GM12878 (cell line): Measurements from ENCODE around the gene SLAMF1. TPM values are rescaled to one million over a fixed set of nuclear protein-coding genes. Genes with fewer than 3 reads are reported as not detected.
A peak's percentile ranks its signal among the peaks of the same experiment; 100 is the strongest.

Experiments used
- ATAC-seq: fragments of 200-7000 bp; cut with Tn5 transposase; 3 replicates; pipeline ENCODE4 v1.9.1; 2020; ENCODE audit warnings: mild to moderate bottlenecking, moderate library complexity
- BruUV-seq: library from RNA; stranded (reverse); fragments of 400-500 nt; replicated peaks from 2 replicates; lab custom pipeline; 2021; lab: Mats Ljungman, UMichigan
- CTCF ChIA-PET: fragments of 300-600 bp; sonication (Branson Sonifier 250); formaldehyde crosslinking; extraction: SDS; loops from one replicate; lab custom pipeline; 2021; ENCODE audit warnings: inconsistent platforms; lab: Yijun Ruan, JAX
- POLR2A ChIA-PET: fragments of 350-600 bp; formaldehyde crosslinking; extraction: SDS; loops from one replicate; lab custom pipeline; 2021; ENCODE audit warnings: inconsistent platforms; lab: Charles Lee
- RAD21 ChIA-PET: fragments of 300-600 bp; sonication (Branson Sonifier 250); formaldehyde crosslinking; loops from one replicate; lab custom pipeline; 2023; ENCODE audit warnings: antibody characterized with exemption; ENCODE audit not compliant: unreplicated experiment; lab: Charles Lee
- SMC1A ChIA-PET: fragments of 300-600 bp; sonication (Branson Sonifier 250); formaldehyde crosslinking; loops from one replicate; lab custom pipeline; 2023; ENCODE audit not compliant: unreplicated experiment, uncharacterized antibody; lab: Charles Lee
- DNase-seq: peaks from one replicate; pipeline ENCODE4 v3.0.0-alpha.2; 2011; ENCODE audit warnings: low read depth, low spot score
- FAIRE-seq: peaks from 3 replicates; lab custom pipeline; 2011; peaks lifted over from hg19 to GRCh38; lab: Jason Lieb, UNC
- H2AFZ ChIP-seq: 2 replicates; pipeline ENCODE4 v1.6.0; 2011; ENCODE audit warnings: low read depth, low read length, control low read depth; ENCODE audit not compliant: control insufficient read depth
- H3K27ac ChIP-seq: 2 replicates; pipeline ENCODE4 v1.5.1; 2011; ENCODE audit warnings: control low read depth; ENCODE audit not compliant: control insufficient read depth, insufficient read depth
- H3K27me3 ChIP-seq, 2 experiments: replicated peaks in 1 of 2; 2 replicates each; pipeline versions ENCODE4 v1.6.0 to v1.6.1; 2011; ENCODE audit warnings: low read length in 1 of 2; ENCODE audit not compliant: control insufficient read depth in 2 of 2, insufficient read depth in 2 of 2
- H3K36me3 ChIP-seq, 2 experiments: 2 replicates each; pipeline ENCODE4 v1.5.1; 2011; ENCODE audit warnings: low read length in 1 of 2; ENCODE audit not compliant: control insufficient read depth in 2 of 2, insufficient read depth in 2 of 2
- H3K4me1 ChIP-seq: 2 replicates; pipeline ENCODE4 v1.6.1; 2011; ENCODE audit warnings: mild to moderate bottlenecking, low read length, moderate library complexity, mixed read lengths; ENCODE audit not compliant: control insufficient read depth, insufficient read depth
- H3K4me2 ChIP-seq: 2 replicates; pipeline ENCODE4 v1.6.0; 2011; ENCODE audit warnings: control low read depth; ENCODE audit not compliant: control insufficient read depth, insufficient read depth
- H3K4me3 ChIP-seq: fragments of 200-600 bp; sonication (generic); 2 replicates; pipeline ENCODE4 v1.5.1; 2016
- H3K79me2 ChIP-seq: 2 replicates; pipeline ENCODE4 v1.6.0; 2011; ENCODE audit warnings: low read length; ENCODE audit not compliant: control insufficient read depth, insufficient read depth
- H3K9ac ChIP-seq: 2 replicates; pipeline ENCODE4 v1.8.0; 2011; ENCODE audit warnings: low read length, control low read depth, mixed read lengths; ENCODE audit not compliant: control insufficient read depth, insufficient read depth
- H3K9me3 ChIP-seq: replicated peaks from 3 replicates; pipeline ENCODE4 v1.5.1; 2011; ENCODE audit warnings: mild to moderate bottlenecking, low read length; ENCODE audit not compliant: control insufficient read depth, insufficient read depth
- H4K20me1 ChIP-seq: 2 replicates; pipeline ENCODE4 v1.6.0; 2011; ENCODE audit not compliant: control insufficient read depth, insufficient read depth
- BHLHE40 ChIP-seq, 2 experiments: fragments of 450-650 bp in 1 of 2; IDR thresholded peaks; 2 replicates each; pipeline ENCODE4 v1.6.1; 2011 to 2017; ENCODE audit warnings: low read depth in 2 of 2, borderline replicate concordance in 1 of 2, improper control_type of control experiment in 1 of 2, low read length in 1 of 2, mild to moderate bottlenecking in 1 of 2
- CBX5 ChIP-seq: sonication (generic); IDR thresholded peaks from 2 replicates; pipeline ENCODE4 v1.6.1; 2016; ENCODE audit warnings: low read depth, moderate library complexity, mild to moderate bottlenecking, inconsistent platforms
- CREB1 ChIP-seq: IDR thresholded peaks from 2 replicates; pipeline ENCODE4 v1.6.1; 2012; ENCODE audit warnings: low read depth, mild to moderate bottlenecking, inconsistent platforms
- PML ChIP-seq: IDR thresholded peaks from 2 replicates; pipeline ENCODE4 v1.6.1; 2012; ENCODE audit warnings: low read length, inconsistent platforms
- POLR2AphosphoS5 ChIP-seq: IDR thresholded peaks from 2 replicates; pipeline ENCODE4 v1.6.1; 2011; ENCODE audit warnings: mild to moderate bottlenecking, low read length, inconsistent platforms
- PRDM15 ChIP-seq: fragments of 450-650 bp; formaldehyde crosslinking; IDR thresholded peaks from 2 replicates; pipeline ENCODE4 v1.4.0; 2020; ENCODE audit warnings: mild to moderate bottlenecking, moderate library complexity
- RBBP5 ChIP-seq: fragments of 200-600 bp; sonication (generic); conservative IDR thresholded peaks from 2 replicates; pipeline ENCODE4 v1.6.1; 2016
- TCF12 ChIP-seq: IDR thresholded peaks from 2 replicates; pipeline ENCODE4 v1.6.1; 2011; ENCODE audit warnings: low read depth, mild to moderate bottlenecking, low read length
- USF1 ChIP-seq: IDR thresholded peaks from 2 replicates; pipeline ENCODE4 v1.6.1; 2011; ENCODE audit warnings: borderline replicate concordance, low read depth, mild to moderate bottlenecking, moderate library complexity, mixed read lengths, low read length; ENCODE audit not compliant: insufficient read depth; ENCODE audit errors: extremely low read length
- ZSCAN29 ChIP-seq: fragments of 450-650 bp; IDR thresholded peaks from 2 replicates; pipeline ENCODE4 v1.6.1; 2017; ENCODE audit warnings: mild to moderate bottlenecking, moderate library complexity
- WGBS: methylation state at CpG from one replicate; pipeline ENCODE4 v1.1.6; 2016; ENCODE audit warnings: low lambda C conversion rate; ENCODE audit not compliant: insufficient replicate concordance, insufficient coverage; ENCODE audit errors: missing lambda C conversion rate; 5-methylcytosine and 5-hydroxymethylcytosine counted together
- in situ Hi-C: fragments of 300-500 bp; cut with MboI; formaldehyde crosslinking; loops from 9 replicates; pipeline ENCODE4 v1.14.3; 2018; ENCODE audit warnings: mixed read lengths
- intact Hi-C: fragments of 100-400 bp; cut with micrococcal nuclease; formaldehyde crosslinking; loops from one replicate; pipeline ENCODE4 v1.14.2; 2022; ENCODE audit not compliant: unreplicated experiment
- polyA plus RNA-seq, 11 experiments: library from polyadenylated mRNA; depleted of rRNA in 4 of 11; unstranded in 6 of 11; stranded (reverse) in 5 of 11; fragments of >200 nt; fragmentation: Nextera tagmentation in 4 of 11; fragmentation: Illumina TruSeq in 1 of 11; extraction: Ambion mirVana in 4 of 11; extraction: Trizol in 1 of 11; gene quantifications; 1 replicate in 1 of 11; 2 replicates in 10 of 11; pipeline versions ENCODE4 v1.2.1 to v1.2.3, GENCODE V29; 2011 to 2016; ENCODE audit warnings: inconsistent platforms in 2 of 11, missing spikeins in 2 of 11, low read depth in 1 of 11
- total RNA-seq, 4 experiments: library from RNA; depleted of rRNA in 3 of 4; stranded (reverse); fragments of >200 nt in 3 of 4; fragmentation: Illumina TruSeq in 1 of 4; extraction: Trizol in 1 of 4; gene quantifications; 2 replicates each; pipeline versions ENCODE4 v1.2.1 to v1.2.3, GENCODE V29; 2013 to 2021
- TF ChIP-seq, protein P1 (sequence below): fragments of 450-650 bp; IDR thresholded peaks from 2 replicates; pipeline ENCODE4 v1.6.1; 2016; ENCODE audit warnings: mild to moderate bottlenecking
- TF ChIP-seq, protein P2 (sequence below): IDR thresholded peaks from 2 replicates; pipeline ENCODE4 v1.6.1; 2011; ENCODE audit warnings: borderline replicate concordance, low read depth, mild to moderate bottlenecking, moderate library complexity, low read length; ENCODE audit not compliant: insufficient read depth, poor library complexity, severe bottlenecking

SLAMF1 gene
- total and polyA plus RNA-seq, 10 of the 15 experiments (the other 5 are each of a cell fraction or from before 2014, with no cell fraction given), result 87.3 to 260 (median 131) TPM

DNA sequence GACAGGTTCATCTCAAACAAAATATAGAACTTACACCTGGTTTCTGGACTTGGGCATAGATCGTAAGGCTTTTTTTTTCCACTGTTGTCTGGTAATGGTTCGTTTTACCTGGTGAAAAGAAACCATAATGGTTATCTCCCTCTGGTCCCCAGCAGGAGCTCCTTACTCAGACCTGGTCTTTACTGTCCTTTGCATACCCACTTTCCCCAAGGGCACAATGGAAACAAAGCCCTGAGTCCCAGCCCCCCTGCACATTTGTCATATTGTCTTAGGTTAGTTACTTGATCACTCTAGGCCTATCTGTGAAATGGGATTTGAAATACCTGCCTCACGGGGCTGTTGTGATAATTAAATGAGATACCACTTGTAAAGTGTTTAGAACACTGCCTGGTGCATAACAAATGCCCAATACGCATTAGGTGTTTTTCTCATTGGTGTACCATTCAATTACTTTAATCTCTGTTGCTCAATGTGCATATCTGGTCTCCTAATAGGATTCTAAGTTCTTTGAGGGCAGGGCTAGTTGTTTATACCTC lies 27.0 kb downstream of the SLAMF1 start:
- WGBS, result 97% methylated on average over 4 of the region's 4 CpGs
- ATAC-seq (no peak), DNase-seq (no peak), FAIRE-seq (no peak)
- H3K4me3 ChIP-seq, result no peak overlapping the region
- SMC1A ChIA-PET, result interaction anchor here (0.6 to 17.6 kb wide), 20 partner anchors 9 to 244 kb away, joined by 3 to 259 read pairs (median 6); partner anchors contain the start of genes CD48 and SLAMF1
- no peaks in the 10 kb centered on the region for H3K27me3 ChIP-seq
- in situ Hi-C loops (no loop called here), intact Hi-C loops (loop anchor here (2.0 kb wide), 1 partner anchor 55 kb away; no protein-coding TSS in a partner anchor)
- no peaks in the 10 kb centered on the region for H4K20me1 ChIP-seq
- peaks cover 12 to 40% of the 10 kb centered on the region in 2 experiments for H3K36me3 ChIP-seq
- CTCF ChIA-PET, result interaction anchor here (0.7 to 7.0 kb wide), 28 partner anchors 11 to 518 kb away, joined by 3 to 92 read pairs (median 5); partner anchors contain the start of gene SLAMF1
- H2AFZ ChIP-seq, result no peak overlapping the region
- H3K9me3 ChIP-seq, result no peaks in the 10 kb centered on the region
- RAD21 ChIA-PET, result interaction anchor here (0.8 to 15.7 kb wide), 12 partner anchors 10 to 368 kb away, joined by 3 to 194 read pairs (median 5); partner anchors contain the start of gene SLAMF1
- H3K4me1 ChIP-seq, result peaks cover 32% of the 10 kb centered on the region
- H3K4me2 ChIP-seq, result no peak overlapping the region
- H3K9ac ChIP-seq, result no peak overlapping the region
- POLR2A ChIA-PET, result interaction anchor here (0.5 to 6.0 kb wide), 7 partner anchors 8 to 336 kb away, joined by 3 to 68 read pairs (median 7); partner anchors contain the start of gene SLAMF1
- peaks cover 34% of the 10 kb centered on the region for H3K79me2 ChIP-seq
- H3K27ac ChIP-seq, result no peak overlapping the region
- TF ChIP-seq ZSCAN29 (no peak), BHLHE40 (IDR thresholded peaks at IDR 0.05; ENCODE audit: borderline replicate concordance in 1 of 2, low read depth in 2 of 2, low read length in 1 of 2) (no peak), CBX5 (no peak), POLR2AphosphoS5 (peak; percentile 62), RBBP5 (no peak), CREB1 (0 out of 2 replicates have a peak, but pooled peaks have one; percentile 6), PRDM15 (CRISPR knock-in tag) (0 out of 2 replicates have a peak, but pooled peaks have one; percentile 12), USF1 (no peak), TCF12 (no peak), PML (peak; percentile 59)
- TF ChIP-seq, protein P1, sequence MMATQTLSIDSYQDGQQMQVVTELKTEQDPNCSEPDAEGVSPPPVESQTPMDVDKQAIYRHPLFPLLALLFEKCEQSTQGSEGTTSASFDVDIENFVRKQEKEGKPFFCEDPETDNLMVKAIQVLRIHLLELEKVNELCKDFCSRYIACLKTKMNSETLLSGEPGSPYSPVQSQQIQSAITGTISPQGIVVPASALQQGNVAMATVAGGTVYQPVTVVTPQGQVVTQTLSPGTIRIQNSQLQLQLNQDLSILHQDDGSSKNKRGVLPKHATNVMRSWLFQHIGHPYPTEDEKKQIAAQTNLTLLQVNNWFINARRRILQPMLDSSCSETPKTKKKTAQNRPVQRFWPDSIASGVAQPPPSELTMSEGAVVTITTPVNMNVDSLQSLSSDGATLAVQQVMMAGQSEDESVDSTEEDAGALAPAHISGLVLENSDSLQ, result no peak
- TF ChIP-seq, protein P2, sequence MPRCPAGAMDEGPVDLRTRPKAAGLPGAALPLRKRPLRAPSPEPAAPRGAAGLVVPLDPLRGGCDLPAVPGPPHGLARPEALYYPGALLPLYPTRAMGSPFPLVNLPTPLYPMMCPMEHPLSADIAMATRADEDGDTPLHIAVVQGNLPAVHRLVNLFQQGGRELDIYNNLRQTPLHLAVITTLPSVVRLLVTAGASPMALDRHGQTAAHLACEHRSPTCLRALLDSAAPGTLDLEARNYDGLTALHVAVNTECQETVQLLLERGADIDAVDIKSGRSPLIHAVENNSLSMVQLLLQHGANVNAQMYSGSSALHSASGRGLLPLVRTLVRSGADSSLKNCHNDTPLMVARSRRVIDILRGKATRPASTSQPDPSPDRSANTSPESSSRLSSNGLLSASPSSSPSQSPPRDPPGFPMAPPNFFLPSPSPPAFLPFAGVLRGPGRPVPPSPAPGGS, result peak; percentile 9
- no TSS peak for BruUV-seq
